ENCODE data around the gene GPR39.

Gene GPR39

GRCh38 chr2:132446444-132446843 is 29.8 kb downstream of the GPR39 start:
- no peak for DNase-seq (ENCODE audit: low read depth)

- no peak for DNase-seq (ENCODE audit: low read depth)
Measured at GRCh38 chr2:132448331-132448730, 31.7 kb downstream of the GPR39 start.

DNA sequence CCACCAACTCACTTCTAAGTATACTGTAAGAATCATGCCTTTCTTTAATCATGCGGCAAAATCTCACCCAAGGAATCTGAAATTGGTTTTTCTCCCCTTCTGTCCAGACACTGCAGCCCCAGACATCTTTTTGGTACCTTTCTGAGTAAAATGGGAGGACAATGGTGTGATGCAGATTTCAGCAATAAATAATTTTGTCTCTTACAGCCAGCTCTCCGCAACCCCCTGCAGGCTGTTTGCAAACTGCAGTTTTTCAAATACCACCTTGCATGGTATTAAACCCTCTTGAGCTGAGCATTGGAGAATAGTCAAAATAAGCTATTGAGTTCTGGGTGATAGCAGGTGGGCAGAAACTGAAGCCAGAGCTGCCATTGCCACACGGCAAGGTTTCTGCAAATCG is 32.2 kb downstream of the GPR39 start:
- no peak for DNase-seq (ENCODE audit: low read depth)

- DNase-seq (ENCODE audit: low read depth), result no peak
Measured at GRCh38 chr2:132449868-132450267, 33.3 kb downstream of the GPR39 start.

GRCh38 chr2:132460781-132461180 is 44.2 kb downstream of the GPR39 start:
- no peak for DNase-seq (ENCODE audit: low read depth)

- DNase-seq (ENCODE audit: low read depth), result no peak
Measured at GRCh38 chr2:132462236-132462635, 45.6 kb downstream of the GPR39 start.

DNA sequence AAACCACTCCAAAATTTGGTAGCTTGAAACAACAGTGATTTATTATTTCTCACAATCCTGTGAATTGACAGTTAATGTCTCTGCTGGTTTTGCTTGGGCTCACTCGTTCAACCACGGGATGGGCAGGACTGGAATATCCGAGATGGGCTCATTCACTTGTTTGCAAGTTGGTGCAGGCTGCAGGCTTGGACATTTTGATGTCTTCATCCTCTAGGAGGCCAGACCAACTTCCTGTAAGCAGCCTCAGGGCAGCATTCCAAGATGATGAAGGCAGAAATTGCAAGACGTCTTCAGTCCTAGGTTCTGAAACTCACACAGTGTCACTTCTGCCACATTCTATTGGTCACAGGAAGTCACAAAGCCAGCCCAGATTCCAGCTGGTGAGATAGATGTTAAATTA is 47.1 kb downstream of the GPR39 start:
- DNase-seq (ENCODE audit: low read depth), result no peak

GRCh38 chr2:132465917-132466316 is 49.3 kb downstream of the GPR39 start:
- DNase-seq (ENCODE audit: low read depth), result no peak

- DNase-seq (ENCODE audit: low read depth), result no peak
Measured at GRCh38 chr2:132466428-132467028, 49.9 kb downstream of the GPR39 start.

DNA sequence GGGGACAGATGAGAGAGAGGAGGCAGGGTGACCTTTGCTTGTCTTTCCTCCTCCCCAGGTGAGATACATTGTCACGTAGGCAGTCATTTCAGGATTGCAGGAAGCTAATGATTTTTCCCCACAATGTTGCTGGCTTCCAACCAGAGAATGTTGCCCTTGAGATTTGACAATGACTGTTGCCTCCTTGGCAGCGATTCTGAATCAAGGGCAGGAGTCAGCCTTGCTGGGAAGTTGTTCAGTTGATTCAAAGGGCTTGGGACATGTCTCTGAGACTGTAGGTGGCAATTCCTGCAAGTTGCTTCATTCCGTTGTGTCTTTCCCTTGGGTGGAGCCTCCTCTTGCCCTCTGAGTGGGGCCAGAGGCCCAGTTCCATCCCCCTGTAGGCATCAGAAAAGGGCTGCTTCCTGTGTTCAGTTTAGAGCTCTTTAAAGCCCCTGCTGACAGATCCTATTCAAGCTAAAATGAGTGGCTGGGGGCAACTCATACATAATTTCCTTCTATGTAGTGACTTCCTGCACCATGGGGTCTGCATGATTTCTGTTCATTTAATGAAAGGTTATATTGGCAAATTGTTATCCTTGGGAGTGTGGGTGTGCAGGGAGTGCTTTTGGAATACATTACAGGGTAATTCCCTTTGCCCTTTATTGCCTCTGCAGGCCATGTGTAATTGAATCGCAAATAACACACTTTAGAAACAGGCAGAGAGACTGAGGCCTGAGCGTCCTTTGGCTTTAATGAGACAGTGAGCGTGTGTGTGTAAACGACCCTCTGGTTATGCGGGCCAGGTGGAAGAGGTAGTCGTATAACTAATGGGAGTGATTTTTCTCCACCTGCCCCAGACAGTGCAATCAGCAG is 52.4 kb downstream of the GPR39 start:
- no peak for DNase-seq (ENCODE audit: low read depth)

DNA sequence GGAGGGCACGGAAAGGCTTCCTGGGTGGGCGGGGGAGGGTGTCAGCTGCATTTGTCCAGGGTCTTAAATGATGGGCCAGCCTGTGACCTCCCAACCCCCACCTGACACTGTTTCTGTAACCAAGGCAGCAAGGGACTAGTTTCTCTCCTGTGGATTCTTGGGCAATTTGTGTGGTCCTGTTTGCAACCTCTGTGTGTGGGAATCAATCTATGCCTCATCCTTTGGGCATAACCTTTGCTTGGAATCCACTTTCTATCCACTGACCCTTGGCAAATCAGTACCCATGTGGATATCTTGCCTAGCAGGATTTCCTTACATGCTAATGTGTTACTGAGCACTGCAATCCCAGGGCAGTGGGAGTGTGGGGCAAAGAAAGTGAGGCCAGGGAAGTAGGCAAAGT is 54.1 kb downstream of the GPR39 start:
- no peak for DNase-seq (ENCODE audit: low read depth)

GRCh38 chr2:132473174-132473883 is 56.7 kb downstream of the GPR39 start:
- no peak for DNase-seq (ENCODE audit: low read depth)

DNA sequence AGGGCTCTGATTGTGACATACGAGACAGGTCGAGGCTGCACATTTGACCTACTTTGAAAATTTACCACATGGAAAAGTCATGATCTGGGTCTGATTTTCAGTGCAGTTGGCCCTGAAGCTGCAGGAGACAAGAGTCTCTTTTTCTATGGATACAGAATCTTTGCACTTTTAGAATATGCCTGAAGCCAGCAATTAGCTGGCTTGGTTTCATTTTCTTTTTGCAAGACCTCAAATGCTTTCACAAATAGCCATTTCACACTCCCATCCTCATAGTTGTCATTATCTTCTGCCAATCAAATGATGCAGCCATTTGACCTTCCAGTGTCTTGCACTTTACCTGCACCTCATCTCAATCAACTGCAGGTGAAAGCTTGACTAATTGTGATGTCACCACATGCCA is 59.0 kb downstream of the GPR39 start:
- DNase-seq (ENCODE audit: low read depth), result no peak

- DNase-seq (ENCODE audit: low read depth), result no peak
Measured at GRCh38 chr2:132477436-132477835, 60.8 kb downstream of the GPR39 start.

DNA sequence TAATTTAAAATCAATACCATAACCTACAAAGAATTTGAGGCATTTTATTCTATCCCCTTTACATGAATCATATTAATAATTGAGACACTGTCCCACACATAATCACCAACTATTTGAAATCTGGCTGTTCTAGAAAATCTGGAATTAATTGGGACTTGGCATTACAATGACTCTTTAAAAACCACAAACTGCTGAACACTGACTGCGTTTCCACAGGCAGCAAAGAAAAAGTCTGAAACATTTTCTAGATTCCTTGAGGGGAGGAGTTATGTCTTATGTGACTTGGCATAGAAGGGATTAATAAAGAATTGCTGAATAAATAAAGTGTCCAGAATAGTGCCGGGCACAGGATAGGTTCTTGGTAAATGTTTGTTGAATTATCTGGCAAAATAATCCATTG is 61.4 kb downstream of the GPR39 start:
- DNase-seq (ENCODE audit: low read depth), result no peak

GRCh38 chr2:132478461-132479105 is 62.0 kb downstream of the GPR39 start:
- no peak for DNase-seq (ENCODE audit: low read depth)

GRCh38 chr2:132479155-132479554 is 62.5 kb downstream of the GPR39 start:
- DNase-seq (ENCODE audit: low read depth), result no peak

DNA sequence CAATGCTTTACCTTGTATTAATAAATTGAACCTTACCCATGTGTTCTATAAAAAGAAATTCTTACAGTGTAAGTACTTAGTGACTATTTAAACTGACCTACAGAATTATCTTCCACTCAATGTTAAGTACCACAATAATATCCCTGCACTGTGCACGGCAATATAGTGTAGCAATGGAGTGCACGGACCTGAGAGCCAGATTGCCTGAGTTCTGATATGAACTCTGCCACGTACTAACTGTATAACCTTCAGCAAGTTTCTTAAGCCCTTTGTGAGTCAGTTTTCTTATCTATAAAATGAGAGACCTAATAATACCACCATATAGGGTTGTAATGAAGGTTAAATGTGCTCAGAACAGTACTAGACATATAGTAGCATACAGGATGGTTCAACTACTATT is 66.2 kb downstream of the GPR39 start:
- DNase-seq (ENCODE audit: low read depth), result no peak

DNA sequence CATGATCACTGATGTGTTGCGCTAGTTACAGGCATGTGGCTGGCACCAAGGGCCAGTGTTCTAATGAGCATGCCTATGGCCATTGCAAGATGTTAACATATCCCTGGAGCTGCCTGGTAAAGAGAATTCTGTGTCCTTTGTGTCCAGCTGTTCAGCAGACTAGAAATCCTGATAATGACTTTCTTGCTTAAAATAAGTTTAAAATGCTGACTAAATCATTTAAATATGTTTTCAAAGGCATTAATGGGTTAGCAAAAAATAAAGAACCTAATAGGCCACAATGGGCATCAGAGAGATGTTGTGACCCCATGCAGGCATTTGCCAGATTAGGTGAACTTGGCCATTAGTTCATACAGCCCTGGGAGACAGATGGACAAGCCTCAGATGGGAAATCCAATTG is 67.5 kb downstream of the GPR39 start:
- no peak for DNase-seq (ENCODE audit: low read depth)

GRCh38 chr2:132488491-132488890 is 71.9 kb downstream of the GPR39 start:
- DNase-seq (ENCODE audit: low read depth), result no peak

DNA sequence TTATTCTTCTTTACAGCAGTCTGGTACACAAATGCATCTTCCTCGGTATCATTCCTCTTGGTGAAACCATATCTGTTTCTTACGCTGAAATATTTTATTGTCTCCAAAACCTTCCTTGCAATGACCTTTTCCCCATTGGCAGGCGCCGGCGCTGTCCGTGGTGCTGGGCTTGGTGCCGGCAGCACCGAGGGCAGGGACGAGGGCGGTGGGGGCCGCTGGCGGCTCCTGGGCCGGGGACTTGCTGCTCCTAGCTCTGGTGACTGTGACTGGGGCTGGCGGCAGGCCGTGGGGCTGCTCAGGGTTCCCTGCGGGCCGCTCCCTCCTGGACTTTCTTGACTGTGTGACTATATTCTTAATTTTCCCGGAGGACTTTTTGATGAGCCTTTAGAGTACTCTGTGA is 72.5 kb downstream of the GPR39 start:
- no peak for DNase-seq (ENCODE audit: low read depth)

GRCh38 chr2:132495881-132496280 is 79.3 kb downstream of the GPR39 start:
- no peak for DNase-seq (ENCODE audit: low read depth)

DNA sequence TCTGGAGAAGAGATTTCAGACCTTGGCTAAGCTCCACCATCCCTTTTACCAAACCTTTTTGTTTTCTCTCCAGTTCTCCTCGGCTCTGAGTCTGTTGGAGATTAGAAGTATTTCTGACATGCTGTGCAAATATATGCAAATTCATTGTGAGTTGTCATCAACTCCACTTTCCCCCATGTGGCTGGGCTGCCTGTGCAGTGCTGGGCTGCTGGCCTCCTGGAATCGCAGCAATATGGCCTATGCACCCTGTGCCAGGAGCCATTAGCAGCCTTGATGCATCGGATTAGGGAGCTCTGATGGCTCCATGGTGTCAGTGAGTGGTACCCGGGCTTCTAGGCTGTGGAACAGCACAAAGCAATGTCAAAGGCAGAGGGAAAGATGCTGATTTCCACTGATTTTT is 80.0 kb downstream of the GPR39 start:
- no peak for DNase-seq (ENCODE audit: low read depth)
